Glutamatergic neuron (in vitro differentiated cells): ENCODE data around the gene CSPG4. TPM values are rescaled to one million over a fixed set of nuclear protein-coding genes. Genes with fewer than 3 reads are reported as not detected.
"Not testable (repeated sequence)": the region's sequence is repeated elsewhere in the genome, so short reads cannot be mapped to it uniquely, and the experiment has no call there.

Source experiments
- DNase-seq: peaks from one replicate; pipeline ENCODE4 v3.0.0; 2022
- H3K27ac Mint-ChIP-seq: one replicate; pipeline ENCODE4 v1.8.0; 2020; ENCODE audit warnings: mild to moderate bottlenecking, mixed read lengths, inconsistent platforms; ENCODE audit not compliant: unreplicated experiment
- H3K27me3 Mint-ChIP-seq: one replicate; pipeline ENCODE4 v1.8.0; 2020; ENCODE audit warnings: mild to moderate bottlenecking, moderate library complexity, mixed read lengths, inconsistent platforms; ENCODE audit not compliant: unreplicated experiment
- H3K36me3 Mint-ChIP-seq: one replicate; pipeline ENCODE4 v1.8.0; 2020; ENCODE audit warnings: mild to moderate bottlenecking, mixed read lengths, inconsistent platforms; ENCODE audit not compliant: unreplicated experiment
- H3K4me1 Mint-ChIP-seq: one replicate; pipeline ENCODE4 v1.8.0; 2020; ENCODE audit warnings: mild to moderate bottlenecking, low read depth, mixed read lengths, inconsistent platforms; ENCODE audit not compliant: unreplicated experiment
- H3K4me3 Mint-ChIP-seq: one replicate; pipeline ENCODE4 v1.8.0; 2020; ENCODE audit warnings: mild to moderate bottlenecking, mixed read lengths, inconsistent platforms; ENCODE audit not compliant: unreplicated experiment
- H3K9me3 Mint-ChIP-seq: one replicate; pipeline ENCODE4 v1.8.0; 2020; ENCODE audit warnings: mild to moderate bottlenecking, moderate library complexity, mixed read lengths, inconsistent platforms; ENCODE audit not compliant: unreplicated experiment
- CTCF ChIP-seq: fragments of 200-600 bp; sonication (generic); IDR thresholded peaks from one replicate; pipeline ENCODE4 v1.5.0; 2021; ENCODE audit not compliant: partially characterized antibody, unreplicated experiment
- total RNA-seq: library from RNA; stranded (reverse); fragmentation: NEBNext Ultra II Directional; extraction: Animal tissue kit (Norgen Biotek cat#: 25700); gene quantifications from one replicate; pipeline ENCODE4 v1.2.1, GENCODE V29; 2021; ENCODE audit not compliant: unreplicated experiment

Gene CSPG4
- total RNA-seq, 1 donor from 2014 or later = 1.1 TPM

GRCh38 chr15:75751116-75751875 lies 38.6 kb upstream of the CSPG4 start:
- Mint-ChIP-seq H3K4me3 (no peak overlapping the region), H3K36me3 (no peaks in the 10 kb centered on the region), H3K9me3 (no peaks in the 10 kb centered on the region), H3K4me1 (no peaks in the 10 kb centered on the region), H3K27me3 (peaks cover 2% of the 10 kb centered on the region), H3K27ac (no peak overlapping the region)
- TF ChIP-seq CTCF = no peak
- DNase-seq = no peak

GRCh38 chr15:75750261-75751050 lies 37.8 kb upstream of the CSPG4 start:
- Mint-ChIP-seq H3K27ac (no peak overlapping the region), H3K4me1 (no peaks in the 10 kb centered on the region), H3K27me3 (peaks cover 2% of the 10 kb centered on the region), H3K4me3 (no peak overlapping the region), H3K36me3 (no peaks in the 10 kb centered on the region), H3K9me3 (no peaks in the 10 kb centered on the region)
- TF ChIP-seq CTCF = no peak
- DNase-seq = no peak

GRCh38 chr15:75749820-75750219 lies 37.2 kb upstream of the CSPG4 start:
- H3K4me1 Mint-ChIP-seq = no peaks in the 10 kb centered on the region
- H3K27ac Mint-ChIP-seq = no peak overlapping the region
- no peak for DNase-seq
- no peak overlapping the region for H3K4me3 Mint-ChIP-seq
- no peaks in the 10 kb centered on the region for H3K9me3 Mint-ChIP-seq
- H3K27me3 Mint-ChIP-seq = peaks cover 2% of the 10 kb centered on the region
- no peak for TF ChIP-seq CTCF
- no peaks in the 10 kb centered on the region for H3K36me3 Mint-ChIP-seq

GRCh38 chr15:75748882-75749281 lies 36.2 kb upstream of the CSPG4 start:
- H3K4me1 Mint-ChIP-seq, H3K4me3 Mint-ChIP-seq, H3K27me3 Mint-ChIP-seq, H3K27ac Mint-ChIP-seq, DNase-seq, H3K36me3 Mint-ChIP-seq, H3K9me3 Mint-ChIP-seq: not testable (repeated sequence)

- not testable (repeated sequence) for DNase-seq, H3K27ac Mint-ChIP-seq, H3K9me3 Mint-ChIP-seq, H3K4me1 Mint-ChIP-seq, H3K4me3 Mint-ChIP-seq, H3K36me3 Mint-ChIP-seq, H3K27me3 Mint-ChIP-seq
Observed at GRCh38 chr15:75747121-75747520, 34.5 kb upstream of the CSPG4 start.

GRCh38 chr15:75745305-75745704 lies 32.7 kb upstream of the CSPG4 start:
- Mint-ChIP-seq H3K27me3 (no peaks in the 10 kb centered on the region), H3K36me3 (peaks cover 15% of the 10 kb centered on the region), H3K4me3 (no peak overlapping the region), H3K4me1 (no peaks in the 10 kb centered on the region), H3K27ac (no peak overlapping the region), H3K9me3 (peaks cover 3% of the 10 kb centered on the region)
- DNase-seq = no peak
- no peak for TF ChIP-seq CTCF

GRCh38 chr15:75742346-75742745 lies 29.7 kb upstream of the CSPG4 start:
- not testable (repeated sequence) for H3K4me1 Mint-ChIP-seq, H3K27ac Mint-ChIP-seq, H3K27me3 Mint-ChIP-seq, H3K9me3 Mint-ChIP-seq, DNase-seq, H3K4me3 Mint-ChIP-seq
- H3K36me3 Mint-ChIP-seq = peaks cover 15% of the 10 kb centered on the region
